GM12878 (cell line): ENCODE results near the gene CIP2A. TPM values are rescaled to one million over a fixed set of nuclear protein-coding genes. Genes with fewer than 3 reads are reported as not detected.

ENCODE experiments used
- BCL3 ChIP-seq: IDR thresholded peaks from 2 replicates; pipeline ENCODE4 v1.6.1; 2011; ENCODE audit warnings: borderline replicate concordance, low read depth, mild to moderate bottlenecking, moderate library complexity, low read length; ENCODE audit not compliant: insufficient read depth, poor library complexity, severe bottlenecking
- CUX1 ChIP-seq: IDR thresholded peaks from 2 replicates; pipeline ENCODE4 v1.6.1; 2012; ENCODE audit warnings: improper control_type of control experiment, low read depth, low read length; ENCODE audit not compliant: insufficient replicate concordance
- E4F1 ChIP-seq: fragments of 450-650 bp; IDR thresholded peaks from 2 replicates; pipeline ENCODE4 v1.6.1; 2018; ENCODE audit warnings: borderline replicate concordance, mild to moderate bottlenecking; ENCODE audit not compliant: partially characterized antibody
- JUNB ChIP-seq: IDR thresholded peaks from 2 replicates; pipeline ENCODE4 v1.6.1; 2016; ENCODE audit warnings: antibody characterized with exemption, mild to moderate bottlenecking
- JUND ChIP-seq: IDR thresholded peaks from 2 replicates; pipeline ENCODE4 v1.6.1; 2012; ENCODE audit warnings: low read depth, mild to moderate bottlenecking, low read length, improper control_type of control experiment, moderate library complexity
- KAT2A ChIP-seq: conservative IDR thresholded peaks from 2 replicates; pipeline ENCODE4 v1.6.1; 2011; ENCODE audit warnings: low read depth, low read length; ENCODE audit not compliant: control insufficient read depth
- KLF5 ChIP-seq: fragments of 450-650 bp; IDR thresholded peaks from 2 replicates; pipeline ENCODE4 v1.6.1; 2014; ENCODE audit warnings: mild to moderate bottlenecking; ENCODE audit not compliant: partially characterized antibody
- RAD51 ChIP-seq: fragments of 450-650 bp; IDR thresholded peaks from 2 replicates; pipeline ENCODE4 v1.6.1; 2016; ENCODE audit warnings: moderate library complexity, mild to moderate bottlenecking, inconsistent platforms
- STAT3 ChIP-seq: IDR thresholded peaks from 2 replicates; pipeline ENCODE4 v1.6.1; 2011; ENCODE audit warnings: low read depth, low read length, improper control_type of control experiment
- polyA plus RNA-seq, 11 experiments: library from polyadenylated mRNA; depleted of rRNA in 4 of 11; unstranded in 6 of 11; stranded (reverse) in 5 of 11; fragments of >200 nt; fragmentation: Nextera tagmentation in 4 of 11; fragmentation: Illumina TruSeq in 1 of 11; extraction: Ambion mirVana in 4 of 11; extraction: Trizol in 1 of 11; gene quantifications; 1 replicate in 1 of 11; 2 replicates in 10 of 11; pipeline versions ENCODE4 v1.2.1 to v1.2.3, GENCODE V29; 2011 to 2016; ENCODE audit warnings: inconsistent platforms in 2 of 11, missing spikeins in 2 of 11, low read depth in 1 of 11
- total RNA-seq, 4 experiments: library from RNA; depleted of rRNA in 3 of 4; stranded (reverse); fragments of >200 nt in 3 of 4; fragmentation: Illumina TruSeq in 1 of 4; extraction: Trizol in 1 of 4; gene quantifications; 2 replicates each; pipeline versions ENCODE4 v1.2.1 to v1.2.3, GENCODE V29; 2013 to 2021
- TF ChIP-seq, protein P1 (sequence below): IDR thresholded peaks from 2 replicates; pipeline ENCODE4 v1.6.1; 2011; ENCODE audit warnings: low read depth, low read length, improper control_type of control experiment, borderline replicate concordance
- TF ChIP-seq, protein P2 (sequence below): IDR thresholded peaks from 2 replicates; pipeline ENCODE4 v1.6.1; 2011; ENCODE audit warnings: borderline replicate concordance, low read depth, mild to moderate bottlenecking, moderate library complexity, mixed read lengths, low read length; ENCODE audit not compliant: insufficient read depth; ENCODE audit errors: extremely low read length
- TF ChIP-seq, protein P3 (sequence below): fragments of 450-650 bp; IDR thresholded peaks from 2 replicates; pipeline ENCODE4 v1.6.1; 2016; ENCODE audit warnings: mild to moderate bottlenecking, moderate library complexity, borderline replicate concordance

CIP2A gene
- total and polyA plus RNA-seq, 10 of the 15 experiments (the other 5 are each of a cell fraction or from before 2014, with no cell fraction given), result 12.5 to 29.7 (median 26.5) TPM

- TF ChIP-seq KAT2A, result no peak
- TF ChIP-seq, protein P1, sequence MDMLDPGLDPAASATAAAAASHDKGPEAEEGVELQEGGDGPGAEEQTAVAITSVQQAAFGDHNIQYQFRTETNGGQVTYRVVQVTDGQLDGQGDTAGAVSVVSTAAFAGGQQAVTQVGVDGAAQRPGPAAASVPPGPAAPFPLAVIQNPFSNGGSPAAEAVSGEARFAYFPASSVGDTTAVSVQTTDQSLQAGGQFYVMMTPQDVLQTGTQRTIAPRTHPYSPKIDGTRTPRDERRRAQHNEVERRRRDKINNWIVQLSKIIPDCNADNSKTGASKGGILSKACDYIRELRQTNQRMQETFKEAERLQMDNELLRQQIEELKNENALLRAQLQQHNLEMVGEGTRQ, result no peak
- TF ChIP-seq RAD51, result 0 out of 2 replicates have a peak, but pooled peaks have one; percentile 24
- no peak for TF ChIP-seq JUNB
- no peak for TF ChIP-seq STAT3
- TF ChIP-seq BCL3, result no peak
- TF ChIP-seq CUX1, result no peak
- TF ChIP-seq E4F1, result no peak
- TF ChIP-seq KLF5, result no peak
- TF ChIP-seq, protein P2, sequence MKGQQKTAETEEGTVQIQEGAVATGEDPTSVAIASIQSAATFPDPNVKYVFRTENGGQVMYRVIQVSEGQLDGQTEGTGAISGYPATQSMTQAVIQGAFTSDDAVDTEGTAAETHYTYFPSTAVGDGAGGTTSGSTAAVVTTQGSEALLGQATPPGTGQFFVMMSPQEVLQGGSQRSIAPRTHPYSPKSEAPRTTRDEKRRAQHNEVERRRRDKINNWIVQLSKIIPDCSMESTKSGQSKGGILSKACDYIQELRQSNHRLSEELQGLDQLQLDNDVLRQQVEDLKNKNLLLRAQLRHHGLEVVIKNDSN, result no peak
- TF ChIP-seq, protein P3, sequence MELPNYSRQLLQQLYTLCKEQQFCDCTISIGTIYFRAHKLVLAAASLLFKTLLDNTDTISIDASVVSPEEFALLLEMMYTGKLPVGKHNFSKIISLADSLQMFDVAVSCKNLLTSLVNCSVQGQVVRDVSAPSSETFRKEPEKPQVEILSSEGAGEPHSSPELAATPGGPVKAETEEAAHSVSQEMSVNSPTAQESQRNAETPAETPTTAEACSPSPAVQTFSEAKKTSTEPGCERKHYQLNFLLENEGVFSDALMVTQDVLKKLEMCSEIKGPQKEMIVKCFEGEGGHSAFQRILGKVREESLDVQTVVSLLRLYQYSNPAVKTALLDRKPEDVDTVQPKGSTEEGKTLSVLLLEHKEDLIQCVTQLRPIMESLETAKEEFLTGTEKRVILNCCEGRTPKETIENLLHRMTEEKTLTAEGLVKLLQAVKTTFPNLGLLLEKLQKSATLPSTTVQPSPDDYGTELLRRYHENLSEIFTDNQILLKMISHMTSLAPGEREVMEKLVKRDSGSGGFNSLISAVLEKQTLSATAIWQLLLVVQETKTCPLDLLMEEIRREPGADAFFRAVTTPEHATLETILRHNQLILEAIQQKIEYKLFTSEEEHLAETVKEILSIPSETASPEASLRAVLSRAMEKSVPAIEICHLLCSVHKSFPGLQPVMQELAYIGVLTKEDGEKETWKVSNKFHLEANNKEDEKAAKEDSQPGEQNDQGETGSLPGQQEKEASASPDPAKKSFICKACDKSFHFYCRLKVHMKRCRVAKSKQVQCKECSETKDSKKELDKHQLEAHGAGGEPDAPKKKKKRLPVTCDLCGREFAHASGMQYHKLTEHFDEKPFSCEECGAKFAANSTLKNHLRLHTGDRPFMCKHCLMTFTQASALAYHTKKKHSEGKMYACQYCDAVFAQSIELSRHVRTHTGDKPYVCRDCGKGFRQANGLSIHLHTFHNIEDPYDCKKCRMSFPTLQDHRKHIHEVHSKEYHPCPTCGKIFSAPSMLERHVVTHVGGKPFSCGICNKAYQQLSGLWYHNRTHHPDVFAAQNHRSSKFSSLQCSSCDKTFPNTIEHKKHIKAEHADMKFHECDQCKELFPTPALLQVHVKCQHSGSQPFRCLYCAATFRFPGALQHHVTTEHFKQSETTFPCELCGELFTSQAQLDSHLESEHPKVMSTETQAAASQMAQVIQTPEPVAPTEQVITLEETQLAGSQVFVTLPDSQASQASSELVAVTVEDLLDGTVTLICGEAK, result no peak
- no peak for TF ChIP-seq JUND
Measured at GRCh38 chr3:108528459-108529252, 60.6 kb downstream of the CIP2A start (continued).
